ENCODE results near the gene ESAM.

The ESAM gene

DNA sequence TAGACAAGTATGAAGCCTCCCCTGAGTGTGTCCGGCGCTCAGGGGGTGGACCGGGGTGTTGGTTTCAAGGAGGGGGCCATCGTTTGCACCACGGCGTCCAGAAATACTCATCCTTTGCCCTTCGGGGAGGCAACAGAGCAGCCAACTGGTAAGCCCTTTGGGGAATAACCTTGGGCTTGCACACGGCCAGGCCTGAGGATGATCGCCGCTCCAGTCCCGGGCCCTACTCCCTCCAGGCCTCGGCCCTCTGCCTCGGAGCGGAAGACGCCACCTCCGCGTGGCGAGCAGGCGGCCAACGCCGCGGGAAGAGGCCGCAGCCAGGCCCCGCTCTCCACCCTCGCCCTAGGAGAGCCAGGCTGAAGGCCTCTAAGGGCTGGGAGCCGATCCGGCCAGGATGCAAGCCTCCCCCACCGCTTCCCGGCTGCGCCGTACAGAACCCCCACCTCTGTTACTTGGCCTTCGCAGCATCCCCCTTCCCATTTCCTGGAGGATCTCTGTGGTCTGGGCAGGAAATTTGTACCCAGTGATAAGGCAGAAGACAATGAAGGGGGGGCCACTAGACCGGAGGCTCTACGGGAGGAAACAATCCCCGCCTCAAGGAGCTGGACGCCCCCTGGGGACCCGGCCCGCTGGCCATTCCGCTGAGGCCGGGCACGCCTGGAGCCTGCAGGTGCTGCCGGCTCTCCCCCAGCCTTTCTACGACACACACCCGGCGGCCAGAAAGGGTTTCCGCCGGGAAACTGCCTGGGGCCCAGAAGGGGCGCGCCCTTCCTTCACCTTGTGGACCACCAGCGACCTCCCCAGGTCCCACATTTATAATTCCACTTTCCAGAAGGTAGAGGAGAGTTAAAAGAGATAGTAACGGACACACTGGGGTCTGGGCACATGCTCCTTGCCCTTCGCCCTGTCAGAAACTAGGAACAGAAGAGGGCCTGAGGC is 2.6 kb downstream of the ESAM start:
- H3K23ac ChIP-seq (ENCODE audit: low read length), result no peak overlapping the region
- H4K8ac ChIP-seq (ENCODE audit: low read depth, low read length), result no peak overlapping the region
- H3K79me1 ChIP-seq (ENCODE audit: low read length), result peaks cover 2% of the 10 kb centered on the region
- H3K27ac ChIP-seq (ENCODE audit: low read depth, low read length), result no peak overlapping the region
- H3K4me2 ChIP-seq (ENCODE audit: low read length), result peak overlapping the region; percentile 13
- H4K12ac ChIP-seq (ENCODE audit: low read depth, low read length), result no peak overlapping the region
- peaks cover 8% of the 10 kb centered on the region for H3K9me3 ChIP-seq (ENCODE audit: insufficient read depth, low read depth, low read length)
- no peak overlapping the region for H3K4ac ChIP-seq (ENCODE audit: low read depth, low read length)
- H3K4me1 ChIP-seq (ENCODE audit: control insufficient read depth in 1 of 2, insufficient read depth in 2 of 2, low read length in 2 of 2), result peaks cover 16 to 37% of the 10 kb centered on the region in 2 experiments
- no peak overlapping the region for H3K18ac ChIP-seq (ENCODE audit: low read length)
- no peaks in the 10 kb centered on the region for H3K36me3 ChIP-seq (ENCODE audit: control insufficient read depth in 1 of 2, insufficient read depth in 2 of 2, low read length in 2 of 2)
- H3K27me3 ChIP-seq (ENCODE audit: insufficient read depth, low read length), result peaks cover 67% of the 10 kb centered on the region
- H3K14ac ChIP-seq (ENCODE audit: low read length), result no peak overlapping the region
- no peak overlapping the region for H2BK120ac ChIP-seq (ENCODE audit: insufficient read depth, low read length, poor library complexity)
- no peak overlapping the region for H2BK5ac ChIP-seq (ENCODE audit: low read depth, low read length, poor library complexity)
- no peak for DNase-seq
- no peak overlapping the region for H2BK12ac ChIP-seq (ENCODE audit: low read length)
- no peak overlapping the region for H2AK5ac ChIP-seq (ENCODE audit: low read length)
- no peak overlapping the region for H4K91ac ChIP-seq (ENCODE audit: low read depth, low read length)
- H3K4me3 ChIP-seq (ENCODE audit: low read depth, low read length), result no peak overlapping the region
- H3K79me2 ChIP-seq (ENCODE audit: control insufficient read depth, insufficient read depth, low read length, poor library complexity), result no peaks in the 10 kb centered on the region
- no peak overlapping the region for H2AFZ ChIP-seq (ENCODE audit: insufficient read depth, low read length, poor library complexity)
- WGBS (ENCODE audit: extremely low coverage, insufficient coverage, insufficient read length), result no CpG with 5 or more reads among the region's 52 CpGs
- H3K9ac ChIP-seq (ENCODE audit: low read length), result no peak overlapping the region

GRCh38 chr11:124758355-124759265 is 3.5 kb downstream of the ESAM start:
- Histone ChIP-seq H2BK12ac (ENCODE audit: low read length) (no peak overlapping the region), H3K4ac (ENCODE audit: low read depth, low read length) (no peak overlapping the region), H2BK5ac (ENCODE audit: low read depth, low read length, poor library complexity) (no peak overlapping the region), H3K4me2 (ENCODE audit: low read length) (peak overlapping the region; percentile 26), H4K8ac (ENCODE audit: low read depth, low read length) (no peak overlapping the region), H4K12ac (ENCODE audit: low read depth, low read length) (no peak overlapping the region), H3K23ac (ENCODE audit: low read length) (no peak overlapping the region), H2BK120ac (ENCODE audit: insufficient read depth, low read length, poor library complexity) (no peak overlapping the region), H3K9ac (ENCODE audit: low read length) (no peak overlapping the region), H3K18ac (ENCODE audit: low read length) (no peak overlapping the region), H2AK5ac (ENCODE audit: low read length) (no peak overlapping the region), H3K79me1 (ENCODE audit: low read length) (peaks cover 2% of the 10 kb centered on the region), H3K36me3 (ENCODE audit: control insufficient read depth in 1 of 2, insufficient read depth in 2 of 2, low read length in 2 of 2) (no peaks in the 10 kb centered on the region), H4K91ac (ENCODE audit: low read depth, low read length) (no peak overlapping the region), H3K4me1 (ENCODE audit: control insufficient read depth in 1 of 2, insufficient read depth in 2 of 2, low read length in 2 of 2) (peaks cover 14 to 36% of the 10 kb centered on the region in 2 experiments), H3K27ac (ENCODE audit: low read depth, low read length) (no peak overlapping the region), H3K79me2 (ENCODE audit: control insufficient read depth, insufficient read depth, low read length, poor library complexity) (no peaks in the 10 kb centered on the region), H3K4me3 (ENCODE audit: low read depth, low read length) (no peak overlapping the region), H3K9me3 (ENCODE audit: insufficient read depth, low read depth, low read length) (peaks cover 8% of the 10 kb centered on the region), H3K14ac (ENCODE audit: low read length) (no peak overlapping the region), H3K27me3 (ENCODE audit: insufficient read depth, low read length) (peaks cover 67% of the 10 kb centered on the region), H2AFZ (ENCODE audit: insufficient read depth, low read length, poor library complexity) (no peak overlapping the region)
- peak; percentile 80 to 81 for DNase-seq
- WGBS (ENCODE audit: extremely low coverage, insufficient coverage, insufficient read length), result no CpG with 5 or more reads among the region's 53 CpGs

DNA sequence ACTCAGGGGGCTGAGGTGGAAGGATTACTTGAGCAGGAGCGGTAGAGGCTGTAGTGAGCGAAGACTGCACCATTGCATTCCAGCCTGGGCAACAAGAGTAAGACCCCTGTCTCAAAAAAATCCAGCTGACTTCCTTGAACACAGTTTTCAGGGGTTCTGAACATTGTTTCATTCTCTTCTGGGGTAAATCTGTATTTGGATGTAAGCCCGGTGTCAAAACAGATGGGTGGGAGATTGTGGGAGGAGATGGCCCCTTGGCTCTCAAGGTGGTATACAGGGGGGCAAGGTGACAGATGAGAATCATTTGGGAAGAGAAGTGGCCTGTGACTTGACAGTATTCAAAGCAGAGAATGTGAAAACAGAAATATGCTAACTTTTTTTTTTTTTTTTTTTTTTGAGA is 4.8 kb downstream of the ESAM start:
- Histone ChIP-seq H2AK5ac (ENCODE audit: low read length) (no peak overlapping the region), H4K8ac (ENCODE audit: low read depth, low read length) (no peak overlapping the region), H2BK12ac (ENCODE audit: low read length) (no peak overlapping the region), H2BK120ac (ENCODE audit: insufficient read depth, low read length, poor library complexity) (no peak overlapping the region), H3K9ac (ENCODE audit: low read length) (no peak overlapping the region), H3K9me3 (ENCODE audit: insufficient read depth, low read depth, low read length) (peaks cover 11% of the 10 kb centered on the region), H3K27ac (ENCODE audit: low read depth, low read length) (no peak overlapping the region), H3K79me1 (ENCODE audit: low read length) (no peaks in the 10 kb centered on the region), H4K12ac (ENCODE audit: low read depth, low read length) (no peak overlapping the region), H3K18ac (ENCODE audit: low read length) (no peak overlapping the region), H3K36me3 (ENCODE audit: control insufficient read depth in 1 of 2, insufficient read depth in 2 of 2, low read length in 2 of 2) (no peaks in the 10 kb centered on the region), H3K27me3 (ENCODE audit: insufficient read depth, low read length) (peaks cover 68% of the 10 kb centered on the region), H3K23ac (ENCODE audit: low read length) (no peak overlapping the region), H3K4me3 (ENCODE audit: low read depth, low read length) (no peak overlapping the region), H3K4me1 (ENCODE audit: control insufficient read depth in 1 of 2, insufficient read depth in 2 of 2, low read length in 2 of 2) (peaks cover 9 to 27% of the 10 kb centered on the region in 2 experiments), H3K4ac (ENCODE audit: low read depth, low read length) (no peak overlapping the region), H3K79me2 (ENCODE audit: control insufficient read depth, insufficient read depth, low read length, poor library complexity) (no peaks in the 10 kb centered on the region), H4K91ac (ENCODE audit: low read depth, low read length) (no peak overlapping the region), H2BK5ac (ENCODE audit: low read depth, low read length, poor library complexity) (no peak overlapping the region), H3K4me2 (ENCODE audit: low read length) (no peak overlapping the region), H2AFZ (ENCODE audit: insufficient read depth, low read length, poor library complexity) (no peak overlapping the region), H3K14ac (ENCODE audit: low read length) (no peak overlapping the region)
- no CpG with 5 or more reads among the region's 3 CpGs for WGBS (ENCODE audit: extremely low coverage, insufficient coverage, insufficient read length)
- DNase-seq, result no peak

DNA sequence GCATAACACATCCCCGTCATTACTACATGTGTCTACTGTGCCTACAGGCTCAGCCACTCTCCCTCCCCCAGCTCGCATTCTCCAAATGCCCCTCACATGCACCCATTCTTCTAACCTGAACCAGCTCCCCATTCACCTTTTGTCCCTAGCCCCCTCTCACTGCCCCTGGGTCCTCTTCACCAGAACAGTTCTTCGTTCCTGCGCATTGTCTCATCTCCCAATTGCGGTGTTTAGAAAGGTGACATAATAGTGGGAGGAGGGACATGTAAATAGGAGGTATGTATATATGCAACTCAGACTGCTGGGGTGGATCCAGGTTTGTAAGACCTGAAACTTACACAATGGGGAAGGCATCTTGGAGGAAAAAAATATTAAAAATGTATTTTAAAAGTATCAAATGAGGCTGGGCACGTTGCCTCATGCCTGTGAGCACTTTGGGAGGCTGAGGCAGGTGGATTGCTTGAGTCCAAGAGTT is 5.3 kb downstream of the ESAM start:
- Histone ChIP-seq H4K91ac (ENCODE audit: low read depth, low read length) (no peak overlapping the region), H4K12ac (ENCODE audit: low read depth, low read length) (no peak overlapping the region), H3K36me3 (ENCODE audit: control insufficient read depth in 1 of 2, insufficient read depth in 2 of 2, low read length in 2 of 2) (no peaks in the 10 kb centered on the region), H3K9ac (ENCODE audit: low read length) (no peak overlapping the region), H3K4me3 (ENCODE audit: low read depth, low read length) (no peak overlapping the region), H2AFZ (ENCODE audit: insufficient read depth, low read length, poor library complexity) (no peak overlapping the region), H3K18ac (ENCODE audit: low read length) (no peak overlapping the region), H3K9me3 (ENCODE audit: insufficient read depth, low read depth, low read length) (peaks cover 11% of the 10 kb centered on the region), H3K14ac (ENCODE audit: low read length) (no peak overlapping the region), H2BK120ac (ENCODE audit: insufficient read depth, low read length, poor library complexity) (no peak overlapping the region), H3K4ac (ENCODE audit: low read depth, low read length) (no peak overlapping the region), H3K79me1 (ENCODE audit: low read length) (no peaks in the 10 kb centered on the region), H3K4me2 (ENCODE audit: low read length) (no peak overlapping the region), H3K4me1 (ENCODE audit: control insufficient read depth in 1 of 2, insufficient read depth in 2 of 2, low read length in 2 of 2) (peaks cover 6 to 21% of the 10 kb centered on the region in 2 experiments), H3K27ac (ENCODE audit: low read depth, low read length) (no peak overlapping the region), H3K27me3 (ENCODE audit: insufficient read depth, low read length) (peaks cover 68% of the 10 kb centered on the region), H3K79me2 (ENCODE audit: control insufficient read depth, insufficient read depth, low read length, poor library complexity) (no peaks in the 10 kb centered on the region), H2BK12ac (ENCODE audit: low read length) (no peak overlapping the region), H4K8ac (ENCODE audit: low read depth, low read length) (no peak overlapping the region), H3K23ac (ENCODE audit: low read length) (no peak overlapping the region), H2AK5ac (ENCODE audit: low read length) (no peak overlapping the region), H2BK5ac (ENCODE audit: low read depth, low read length, poor library complexity) (no peak overlapping the region)
- DNase-seq, result no peak
- WGBS (ENCODE audit: extremely low coverage, insufficient coverage, insufficient read length), result no CpG with 5 or more reads among the region's 6 CpGs

Measured in trophoblast cell (in vitro differentiated cells and primary cell).